GM19035 (cell line): Measurements from ENCODE around the gene CALR.
"Not testable (repeated sequence)": the region's sequence is repeated elsewhere in the genome, so short reads cannot be mapped to it uniquely, and the experiment has no call there.

Experiments used
- ATAC-seq: cut with Tn5 transposase; IDR thresholded peaks from one replicate; pipeline ENCODE4 v1.9.1; 2021; ENCODE audit not compliant: unreplicated experiment

The CALR gene

DNA sequence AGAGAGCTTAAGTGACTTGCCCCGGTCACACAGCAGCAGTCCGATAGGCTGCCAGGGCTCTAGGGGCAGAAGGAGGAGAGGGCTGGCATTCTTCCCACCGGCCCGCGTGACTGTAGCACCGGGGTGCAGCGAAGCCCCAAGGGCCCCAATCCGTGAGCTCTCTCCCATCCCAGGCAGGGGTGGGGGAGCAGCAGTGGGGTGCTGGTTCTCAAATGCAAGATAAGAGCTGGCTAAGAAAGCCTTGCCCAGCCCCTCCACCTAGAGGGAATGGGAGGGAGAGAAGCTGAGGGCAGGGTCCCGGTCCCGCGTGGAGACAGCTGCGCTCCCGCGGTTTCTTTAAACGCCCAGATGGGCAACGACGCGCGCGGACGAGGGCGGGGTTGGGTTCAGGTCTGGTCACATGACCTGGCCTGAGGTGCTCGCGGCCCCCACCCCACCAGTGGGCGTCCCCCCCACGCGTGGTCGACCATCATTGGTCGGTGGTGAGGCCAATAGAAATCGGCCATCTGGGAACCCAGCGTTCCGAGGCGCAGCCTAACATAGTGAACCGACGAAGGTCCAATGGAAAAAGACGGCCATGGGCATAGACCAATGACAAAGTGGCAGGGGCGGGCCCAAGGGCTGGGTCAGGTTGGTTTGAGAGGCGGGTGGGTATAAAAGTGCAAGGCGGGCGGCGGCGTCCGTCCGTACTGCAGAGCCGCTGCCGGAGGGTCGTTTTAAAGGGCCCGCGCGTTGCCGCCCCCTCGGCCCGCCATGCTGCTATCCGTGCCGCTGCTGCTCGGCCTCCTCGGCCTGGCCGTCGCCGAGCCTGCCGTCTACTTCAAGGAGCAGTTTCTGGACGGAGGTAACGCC lies at the start of gene CALR:
CALR (plus strand) TSS at position 683 of the 852 bp plus-strand sequence; CDS start at position 754, 71 bp downstream.
- ATAC-seq, result peak; percentile 84

DNA sequence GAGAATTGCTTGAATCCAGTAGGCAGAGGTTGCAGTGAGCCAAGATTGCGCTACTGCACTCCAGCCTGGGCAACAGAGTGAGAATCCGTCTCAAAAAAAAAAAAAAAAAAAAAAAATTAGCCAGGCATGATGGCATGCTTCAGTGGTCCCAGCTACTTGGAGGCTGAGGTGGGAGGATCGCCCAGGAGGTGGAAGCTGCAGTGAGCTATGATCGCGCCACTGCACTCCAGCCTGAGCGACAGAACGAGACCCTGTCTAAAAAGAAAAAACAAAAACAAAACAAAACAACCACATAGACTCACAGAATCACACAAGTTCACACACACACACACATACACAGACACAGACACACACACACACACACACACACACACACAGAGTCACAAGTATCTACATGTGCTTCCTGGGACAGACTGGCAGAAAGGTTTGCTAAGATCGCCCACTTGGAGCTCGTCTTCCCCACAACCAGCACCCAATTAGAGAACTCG lies 48.1 kb upstream of the CALR start:
- not testable (repeated sequence) for ATAC-seq

- peak; percentile 91 for ATAC-seq
These were observed 47.4 kb upstream of the CALR start, which contains the start of gene GCDH for GRCh38 chr19:12890787-12891552. GCDH (plus strand) TSS chr19:12891160; CDS start chr19:12891305, 145 bp downstream.

- peak; percentile 2 for ATAC-seq
These were observed 46.8 kb upstream of the CALR start for GRCh38 chr19:12891553-12892021.

DNA sequence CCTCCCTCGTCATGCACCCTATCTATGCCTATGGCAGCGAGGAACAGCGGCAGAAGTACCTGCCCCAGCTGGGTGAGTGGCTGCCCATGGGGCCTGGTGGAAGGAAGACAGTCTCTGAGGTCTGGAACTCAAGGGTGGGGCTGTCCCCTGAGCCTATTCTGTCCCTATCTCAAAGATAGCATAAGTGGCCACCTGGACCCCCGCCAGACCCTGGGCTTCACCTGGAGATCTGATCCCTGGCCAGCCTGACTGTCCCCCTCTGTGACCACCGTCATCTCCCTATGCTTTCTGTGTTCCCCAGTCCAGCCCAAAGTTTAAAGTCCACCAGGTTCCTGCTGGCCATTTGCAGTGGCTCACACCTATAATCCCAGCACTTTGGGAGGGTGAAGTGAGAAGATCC lies 44.8 kb upstream of the CALR start:
- ATAC-seq, result no peak

DNA sequence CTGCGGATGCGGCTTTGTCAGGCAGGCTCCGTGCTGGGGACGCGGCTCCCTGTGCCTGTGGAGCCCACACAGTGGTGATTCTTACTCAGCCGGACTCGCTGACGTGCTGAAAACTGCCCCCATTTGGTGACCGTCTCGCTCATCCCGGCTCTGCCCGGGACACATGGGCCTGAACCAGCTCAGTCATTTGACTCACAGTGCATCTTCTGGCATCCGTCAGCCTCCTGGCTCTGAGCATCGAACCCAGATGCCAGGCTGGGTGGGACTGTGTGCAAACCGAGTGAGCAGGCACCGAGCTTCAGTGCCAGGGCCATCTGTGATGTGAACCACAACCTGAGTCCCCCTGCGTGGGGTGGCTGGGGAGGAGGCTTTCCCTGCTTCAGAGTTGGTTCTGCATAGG lies 41.9 kb upstream of the CALR start:
- no peak for ATAC-seq

- ATAC-seq, result peak; percentile 77
These were observed 38.4 kb upstream of the CALR start for GRCh38 chr19:12899891-12900518.

GRCh38 chr19:12907166-12907565 lies 31.2 kb upstream of the CALR start:
- ATAC-seq, result no peak

DNA sequence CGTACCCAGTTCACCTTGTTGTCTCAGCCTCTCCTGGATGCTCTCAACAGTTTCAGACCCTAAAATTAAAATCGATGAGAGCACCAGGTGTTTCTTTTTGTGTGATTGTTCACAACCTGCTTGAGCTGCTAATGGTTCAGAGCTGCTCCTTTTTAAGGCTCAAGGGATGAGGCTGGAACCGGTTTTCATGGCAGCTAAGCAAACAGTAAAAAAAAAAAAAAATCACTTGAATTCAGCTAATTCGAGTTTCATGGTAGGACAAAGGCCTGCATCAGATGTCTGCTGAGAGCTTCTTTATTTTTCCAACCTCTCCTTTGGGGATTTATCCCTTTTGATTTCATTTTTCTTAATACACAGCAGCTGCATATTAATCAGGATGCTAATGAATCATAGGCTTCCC lies 25.8 kb upstream of the CALR start:
- no peak for ATAC-seq

DNA sequence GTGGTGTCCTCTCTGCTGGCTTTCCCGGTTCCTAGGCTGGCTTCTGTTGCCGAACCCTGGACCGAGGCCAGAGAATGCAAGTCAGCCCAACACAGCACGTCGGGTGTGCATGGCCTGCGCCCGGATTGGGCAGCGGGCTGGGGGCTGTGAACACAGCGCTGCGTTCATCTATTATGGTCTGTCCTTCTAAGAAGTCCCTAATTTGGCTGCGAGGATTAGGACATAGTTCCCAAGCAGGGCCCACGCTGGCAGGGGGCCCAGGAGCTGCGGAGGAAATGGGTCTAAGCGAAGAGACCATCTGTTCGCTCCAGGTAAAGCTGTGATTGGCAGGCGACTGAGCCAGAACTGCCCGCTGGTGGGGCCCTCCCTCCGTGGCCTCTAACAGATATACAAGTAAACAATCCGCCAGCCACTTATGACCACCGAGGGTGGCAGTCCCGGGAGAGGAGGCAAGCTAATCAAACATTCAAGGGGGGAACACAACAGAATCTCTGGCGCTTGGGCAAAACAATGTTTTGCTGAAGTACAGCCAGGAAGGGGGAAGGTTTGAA lies 25.3 kb upstream of the CALR start:
- no peak for ATAC-seq

- ATAC-seq, result no peak
These were observed 24.3 kb upstream of the CALR start for GRCh38 chr19:12913851-12914690.

GRCh38 chr19:12915860-12916259 lies 22.5 kb upstream of the CALR start:
- not testable (repeated sequence) for ATAC-seq

GRCh38 chr19:12918253-12918652 lies 20.2 kb upstream of the CALR start:
- ATAC-seq, result no peak

- no peak for ATAC-seq
These were observed 17.4 kb upstream of the CALR start for GRCh38 chr19:12921047-12921446.

- ATAC-seq, result no peak
These were observed 15.4 kb upstream of the CALR start for GRCh38 chr19:12922959-12923358.

- no peak for ATAC-seq
These were observed 13.6 kb upstream of the CALR start for GRCh38 chr19:12924621-12925310.

- no peak for ATAC-seq
These were observed 8.3 kb upstream of the CALR start for GRCh38 chr19:12930002-12930645.

DNA sequence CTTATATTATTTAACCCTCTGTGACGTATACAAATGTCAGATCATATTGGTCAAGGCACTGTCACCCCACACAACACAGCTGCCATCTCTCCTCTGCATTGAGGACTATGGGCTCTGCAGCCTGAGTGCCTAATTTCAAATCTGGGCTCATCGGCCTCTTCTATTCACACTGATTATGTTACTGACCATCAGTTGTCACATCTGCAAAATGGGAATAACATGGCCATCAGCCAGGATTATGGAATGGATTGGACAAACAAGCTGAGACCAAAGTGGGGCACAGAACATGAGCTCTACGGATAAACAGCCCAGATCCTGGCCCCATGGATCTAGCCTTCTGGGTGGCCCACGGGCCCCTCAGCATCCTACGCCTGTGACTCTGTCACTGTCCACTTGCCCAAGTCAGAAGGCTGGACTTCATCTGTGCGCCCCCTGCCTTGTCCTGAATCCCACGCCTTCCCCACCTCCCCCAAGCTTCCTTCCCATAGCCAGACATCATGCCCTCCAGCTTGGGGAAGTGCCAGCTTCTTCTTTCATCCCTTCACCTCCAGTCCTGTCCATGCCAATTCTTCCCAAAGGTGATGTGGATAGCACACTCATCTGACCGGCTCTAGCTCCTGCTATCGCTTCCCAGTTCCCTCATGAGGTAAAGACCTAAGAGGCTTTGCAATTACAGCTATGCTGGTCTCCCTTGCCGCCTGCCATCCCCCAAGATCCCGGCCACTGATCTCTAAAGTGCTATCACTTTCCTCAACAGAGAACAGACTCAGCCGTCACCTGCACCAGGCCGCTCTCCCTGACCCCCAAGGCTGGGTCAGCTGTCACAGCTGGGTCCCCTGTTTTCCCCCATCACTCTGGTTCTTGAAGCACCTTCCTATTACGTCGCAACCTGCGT lies 5.8 kb upstream of the CALR start:
- no peak for ATAC-seq
